Esophagus mucosa (tissue), 1 donor: Measurements from ENCODE around the gene EARS2. TPM values are rescaled to one million over a fixed set of nuclear protein-coding genes. Genes with fewer than 3 reads are reported as not detected.
"Not testable (repeated sequence)": the region's sequence is repeated elsewhere in the genome, so short reads cannot be mapped to it uniquely, and the experiment has no call there.

Experiments used
- ATAC-seq: fragments of 200-7000 bp; cut with Tn5 transposase; one replicate; pipeline ENCODE4 v1.9.1; 2020
- total RNA-seq: library from RNA; stranded (reverse); gene quantifications from one replicate; pipeline ENCODE4 v1.2.4, GENCODE V29; 2023
- donor health status: DM: yes; HTN: yes; CAD: no.

Gene EARS2
- total RNA-seq = 13.5 TPM

- peak; percentile 98 for ATAC-seq
Measured at GRCh38 chr16:23556881-23557778, at the start of gene EARS2, which contains the start of gene UBFD1. TSS of gene EARS2 (minus strand) at chr16:23557350. CDS start at chr16:23557343, 7 bp downstream. TSS of gene UBFD1 (plus strand) at chr16:23557727. CDS start at chr16:23557743, 16 bp downstream.

- no peak for ATAC-seq
Measured at GRCh38 chr16:23597003-23597756, 40.0 kb upstream of the EARS2 start.

GRCh38 chr16:23595951-23596720 is 39.0 kb upstream of the EARS2 start, which contains the start of gene NDUFAB1:
TSS of gene NDUFAB1 (minus strand) at chr16:23596316. CDS start at chr16:23596290, 26 bp downstream.
- peak; percentile 100 for ATAC-seq

- peak; percentile 16 for ATAC-seq
Measured at GRCh38 chr16:23595246-23595950, 38.2 kb upstream of the EARS2 start.

- ATAC-seq = no peak
Measured at GRCh38 chr16:23594186-23594585, 37.0 kb upstream of the EARS2 start.

DNA sequence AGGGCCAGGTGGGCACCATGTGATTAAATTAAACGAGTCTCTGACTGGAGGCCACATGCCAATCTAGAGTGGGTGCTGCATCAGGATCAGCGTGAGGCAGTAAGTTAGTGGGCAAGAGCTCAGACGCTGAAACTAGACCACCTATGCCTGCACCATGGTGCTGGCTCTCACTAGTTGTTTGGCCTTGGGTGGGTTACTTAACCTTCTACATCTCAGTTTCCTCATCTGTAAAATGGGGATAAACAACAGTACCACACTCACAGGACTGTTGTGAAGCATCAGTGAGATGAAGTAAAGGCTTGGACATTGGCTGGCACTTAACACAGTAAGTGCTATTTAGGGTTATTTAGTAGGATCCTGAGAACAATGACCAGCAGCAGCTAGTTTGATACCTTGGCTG is 33.0 kb upstream of the EARS2 start:
- ATAC-seq = no peak

DNA sequence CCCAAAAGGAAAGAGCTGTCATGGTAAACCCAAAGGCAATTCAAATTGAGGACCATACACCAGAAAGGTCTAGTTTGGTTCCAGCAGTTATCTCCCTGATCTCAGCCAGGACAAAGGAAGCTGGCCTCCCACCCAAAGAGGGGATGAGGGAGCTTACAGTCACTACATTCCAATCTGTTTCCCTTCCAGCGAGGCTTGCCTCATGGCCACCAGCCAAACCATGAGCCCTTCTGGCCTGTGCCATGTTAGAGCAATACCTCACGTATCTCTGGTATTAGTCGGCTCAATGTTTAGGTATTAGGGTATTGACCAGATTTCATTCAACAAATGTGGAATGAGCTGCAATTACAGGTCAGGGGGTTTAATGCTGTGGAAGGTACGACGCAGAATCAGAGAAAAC is 30.6 kb upstream of the EARS2 start:
- no peak for ATAC-seq

DNA sequence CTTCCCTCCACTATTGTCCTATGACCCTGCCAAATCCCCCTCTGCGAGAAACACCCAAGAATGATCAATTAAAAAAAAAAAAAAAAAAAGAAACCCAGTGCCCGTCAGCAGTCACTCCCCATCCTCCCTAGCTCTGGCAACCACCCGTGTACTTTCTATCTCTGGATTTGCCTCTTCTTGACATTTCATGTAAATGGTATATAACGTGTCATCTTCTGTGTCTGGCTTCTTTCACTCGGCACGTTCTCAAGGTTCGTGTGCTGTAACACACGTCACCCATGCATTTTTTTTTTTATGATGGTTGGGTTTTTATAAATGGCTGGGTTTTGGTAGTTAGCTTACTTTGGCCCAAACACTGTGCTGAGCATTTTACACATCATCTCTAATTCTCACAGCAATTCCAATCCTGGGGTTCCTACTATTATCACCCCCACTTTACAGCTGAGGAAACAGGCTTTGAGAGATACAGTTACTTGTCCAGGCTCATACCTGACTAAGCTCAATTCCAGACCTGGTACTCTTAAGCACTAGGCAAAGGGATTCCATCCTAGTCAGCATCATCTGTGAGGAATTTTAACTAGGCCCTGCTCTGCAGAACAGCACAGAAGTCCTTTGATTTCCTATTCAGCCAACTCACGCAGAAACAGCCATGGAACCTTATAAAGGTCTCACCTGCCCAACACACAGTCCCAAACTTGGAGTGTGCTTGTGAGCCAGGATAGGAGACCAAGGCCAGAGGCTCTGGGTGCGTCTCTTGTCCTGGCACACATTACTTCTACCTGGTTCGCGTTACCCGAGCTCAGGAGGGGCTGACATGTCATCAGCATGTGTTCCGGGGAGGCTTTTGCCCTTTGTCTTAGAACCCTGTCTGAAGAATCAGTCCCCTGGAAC is 27.3 kb upstream of the EARS2 start:
- no peak for ATAC-seq

DNA sequence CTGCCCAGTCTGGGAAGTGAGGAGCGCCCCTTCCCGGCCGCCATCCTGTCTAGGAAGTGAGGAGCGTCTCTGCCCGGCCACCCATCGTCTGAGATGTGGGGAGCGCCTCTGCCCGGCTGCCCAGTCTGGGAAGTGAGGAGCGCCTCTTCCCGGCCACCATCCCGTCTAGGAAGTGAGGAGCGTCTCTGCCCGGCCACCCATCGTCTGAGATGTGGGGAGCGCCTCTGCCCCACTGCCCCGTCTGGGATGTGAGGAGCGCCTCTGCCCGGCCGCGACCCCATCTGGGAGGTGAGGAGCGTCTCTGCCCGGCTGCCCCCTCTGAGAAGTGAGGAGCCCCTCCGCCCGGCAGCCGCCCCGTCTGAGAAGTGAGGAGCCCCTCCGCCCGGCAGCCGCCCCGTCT is 26.1 kb upstream of the EARS2 start:
- ATAC-seq = not testable (repeated sequence)

GRCh38 chr16:23581764-23582163 is 24.6 kb upstream of the EARS2 start:
- no peak for ATAC-seq

DNA sequence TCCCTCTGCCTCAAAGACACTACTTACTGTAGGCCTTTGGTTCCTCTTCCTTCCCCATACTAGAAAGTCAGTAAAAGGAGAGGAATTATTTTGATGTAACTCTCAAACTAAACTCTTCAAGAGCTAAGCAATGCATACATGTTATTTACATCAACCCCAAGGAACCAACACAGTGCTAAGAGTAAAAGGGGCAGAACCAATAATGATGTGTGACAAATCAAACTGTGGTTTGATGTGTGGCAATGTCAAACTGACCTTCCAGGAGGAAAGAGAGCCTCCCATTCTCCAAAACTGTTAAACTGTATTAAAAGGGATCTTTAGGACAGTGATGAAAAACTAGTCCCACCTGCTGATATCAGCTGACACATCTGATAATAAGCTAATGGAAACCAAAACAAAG is 23.2 kb upstream of the EARS2 start:
- ATAC-seq = no peak

GRCh38 chr16:23579371-23579770 is 22.2 kb upstream of the EARS2 start:
- ATAC-seq = no peak

DNA sequence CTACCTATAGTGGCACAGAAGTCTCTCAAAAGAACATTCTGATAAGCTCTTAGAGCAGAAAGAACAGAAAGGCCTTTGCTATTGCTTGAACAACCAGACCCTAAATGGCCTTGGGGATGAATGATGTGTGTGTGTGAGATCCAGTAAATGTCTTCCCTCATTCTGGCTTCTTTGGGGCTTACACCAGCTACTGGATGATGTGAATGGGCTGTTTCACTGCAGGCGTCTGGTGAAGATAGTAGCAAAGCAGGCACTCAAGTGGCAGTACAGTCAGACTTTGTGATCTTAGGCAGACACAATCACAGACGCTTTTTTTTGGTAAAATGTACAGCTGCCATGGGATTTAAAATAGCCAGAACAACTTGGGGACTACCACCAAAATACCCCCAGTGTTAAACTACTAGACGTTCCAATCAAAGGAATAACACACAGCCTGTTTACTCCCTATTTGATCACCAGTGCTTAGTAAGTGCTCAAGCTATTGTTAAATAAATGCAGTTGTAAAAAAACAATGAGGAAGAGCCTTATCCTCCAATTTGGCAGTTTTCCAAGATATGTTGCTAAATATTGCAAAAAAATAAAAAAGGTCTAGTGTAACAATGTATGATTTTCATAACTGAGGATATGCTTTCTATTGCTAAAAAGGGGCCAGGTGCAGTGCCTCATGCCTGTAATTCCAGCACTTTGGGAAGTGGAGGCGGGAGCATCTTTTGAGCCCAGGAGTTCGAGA is 21.1 kb upstream of the EARS2 start:
- no peak for ATAC-seq

- ATAC-seq = no peak
Measured at GRCh38 chr16:23577493-23577892, 20.3 kb upstream of the EARS2 start.

DNA sequence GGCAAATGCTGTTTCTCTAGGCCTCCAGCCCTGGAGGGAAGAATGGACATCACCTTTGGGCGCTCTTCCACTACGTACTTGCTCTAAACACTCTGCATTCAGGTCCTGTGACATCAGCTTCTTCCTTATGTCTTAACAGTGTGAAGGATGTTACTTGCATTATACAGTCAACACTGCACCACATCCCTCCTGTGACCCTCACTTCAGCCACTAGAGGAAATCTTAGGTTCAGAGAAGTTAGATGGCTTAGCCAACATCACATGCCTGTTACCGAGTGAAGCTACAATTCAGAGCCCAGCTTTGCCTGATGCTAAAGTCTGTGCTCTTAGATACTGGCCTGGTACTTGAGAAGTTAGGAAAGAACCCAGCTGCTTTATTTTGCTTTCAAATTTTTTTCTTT is 18.7 kb upstream of the EARS2 start:
- no peak for ATAC-seq

DNA sequence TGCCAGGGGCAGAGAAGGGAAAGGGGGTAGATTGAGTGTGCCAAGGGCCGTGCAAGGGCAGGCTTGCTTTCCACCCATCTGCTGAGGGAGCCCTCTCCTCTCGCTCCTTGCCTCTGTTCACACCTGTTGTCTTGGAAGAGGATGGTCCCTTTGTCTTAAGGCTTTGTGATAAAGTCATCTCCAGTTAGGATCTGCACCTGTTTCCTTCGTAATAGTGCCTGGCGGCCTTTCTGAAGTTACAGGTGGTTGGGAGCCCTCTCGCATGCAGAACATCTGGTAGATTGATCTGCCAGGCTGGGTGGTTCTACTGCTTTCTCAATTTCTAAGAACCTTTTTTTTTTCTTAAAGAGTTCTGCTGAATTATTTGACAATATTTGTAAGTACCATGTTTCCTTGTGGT is 16.7 kb upstream of the EARS2 start:
- ATAC-seq = no peak

- ATAC-seq = no peak
Measured at GRCh38 chr16:23572394-23572793, 15.2 kb upstream of the EARS2 start.

DNA sequence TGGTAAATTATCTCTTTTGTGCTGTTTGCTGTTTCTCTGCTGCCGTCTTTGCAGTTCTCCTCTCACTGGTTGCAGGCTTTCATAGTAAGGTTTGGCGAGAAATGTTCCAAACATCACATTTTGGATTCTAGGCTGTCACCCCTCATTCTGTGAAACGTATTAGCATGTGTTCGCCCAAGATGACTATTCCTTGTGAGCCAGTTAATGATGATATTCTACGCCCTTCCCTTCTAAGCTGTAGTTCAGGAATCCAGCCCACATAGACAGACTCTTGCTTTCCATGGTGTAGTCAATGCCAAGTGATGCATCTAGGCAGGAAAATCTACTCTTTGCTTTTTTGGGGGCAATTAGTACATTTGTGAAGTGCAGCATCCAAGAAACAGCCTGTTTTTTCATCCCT is 14.7 kb upstream of the EARS2 start:
- no peak for ATAC-seq

DNA sequence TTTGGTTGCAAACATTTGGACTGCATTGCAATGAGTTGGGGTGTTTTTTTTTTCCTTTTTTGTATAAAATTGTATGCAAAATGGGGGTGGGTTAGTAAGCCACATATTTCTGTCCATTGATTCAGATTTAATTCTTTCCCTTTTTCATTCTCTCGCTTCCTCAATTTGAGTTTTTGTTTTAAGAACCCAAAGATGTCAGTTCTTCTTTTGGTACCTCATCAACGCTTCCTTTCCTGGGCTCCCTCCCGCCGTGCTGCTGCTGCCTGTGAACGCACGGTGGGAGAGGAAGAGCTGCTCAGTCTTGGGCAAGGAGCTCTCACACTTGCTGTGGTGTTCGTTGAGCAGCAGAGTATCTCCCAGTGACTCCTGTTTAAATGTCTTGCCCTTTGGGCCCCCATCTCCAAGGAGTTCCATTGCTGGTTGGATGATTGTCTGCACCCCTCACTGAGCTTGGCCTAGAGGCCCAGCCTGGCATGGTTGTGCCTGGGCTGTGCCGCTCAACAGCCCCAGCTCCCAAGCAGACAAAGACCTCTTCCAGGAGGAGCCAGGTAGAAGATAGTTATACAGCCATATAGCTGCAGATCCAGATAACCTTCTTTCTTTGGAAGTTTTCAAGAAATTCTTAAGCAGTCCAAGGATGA is 14.0 kb upstream of the EARS2 start:
- ATAC-seq = no peak

DNA sequence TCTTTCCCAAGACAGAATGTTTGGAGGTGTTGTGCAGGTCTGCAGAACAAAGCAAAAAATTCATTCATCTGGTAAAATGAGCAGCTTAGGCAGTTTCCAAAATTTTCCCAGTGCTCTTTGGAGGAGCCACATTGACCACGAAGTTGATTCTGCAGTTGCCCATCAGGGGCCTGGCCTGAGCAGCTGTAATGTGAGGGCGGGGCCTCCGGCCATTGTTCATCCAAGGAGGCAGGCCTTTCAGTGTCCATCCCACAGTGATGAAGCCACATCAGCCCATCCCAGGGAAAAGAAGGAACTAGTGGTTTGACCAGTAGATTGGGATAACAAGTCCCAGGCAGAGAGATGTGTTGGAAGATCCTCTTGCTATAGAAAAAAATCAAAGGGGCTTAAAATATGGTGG is 10.5 kb upstream of the EARS2 start:
- ATAC-seq = no peak
